Chondrocyte (in vitro differentiated cells): ENCODE results near the gene UTP4. TPM values are rescaled to one million over a fixed set of nuclear protein-coding genes. Genes with fewer than 3 reads are reported as not detected.
A peak's percentile ranks its signal among the peaks of the same experiment; 100 is the strongest.

Source experiments
- DNase-seq: peaks from one replicate; pipeline ENCODE4 v3.0.0; 2021; ENCODE audit warnings: mixed read lengths, low spot score
- H3K27ac Mint-ChIP-seq: one replicate; pipeline ENCODE4 v1.8.0; 2021; ENCODE audit warnings: mild to moderate bottlenecking, moderate library complexity, mixed read lengths; ENCODE audit not compliant: unreplicated experiment
- H3K27me3 Mint-ChIP-seq: 2 replicates; pipeline ENCODE4 v1.8.0; 2021; ENCODE audit warnings: low read depth, mixed read lengths
- H3K36me3 Mint-ChIP-seq: 2 replicates; pipeline ENCODE4 v1.8.0; 2021; ENCODE audit warnings: low read depth, mixed read lengths
- H3K4me1 Mint-ChIP-seq: 2 replicates; pipeline ENCODE4 v1.8.0; 2021; ENCODE audit warnings: low read depth, mild to moderate bottlenecking, mixed read lengths
- H3K4me3 Mint-ChIP-seq: one replicate; pipeline ENCODE4 v1.8.0; 2021; ENCODE audit warnings: mild to moderate bottlenecking, moderate library complexity, mixed read lengths; ENCODE audit not compliant: unreplicated experiment
- H3K9me3 Mint-ChIP-seq: 2 replicates; pipeline ENCODE4 v1.8.0; 2021; ENCODE audit warnings: low read depth, mixed read lengths
- total RNA-seq: library from RNA; stranded (reverse); gene quantifications from 3 replicates; pipeline ENCODE4 v1.2.1, GENCODE V29; 2021
- TF ChIP-seq, protein P1 (sequence below): fragments of 200-600 bp; sonication (generic); IDR thresholded peaks from 2 replicates; pipeline ENCODE4 v1.5.0; 2021; ENCODE audit warnings: antibody characterized with exemption, mild to moderate bottlenecking, moderate library complexity

The UTP4 gene
- total RNA-seq, 1 donor from 2014 or later: 37.2 TPM

DNA sequence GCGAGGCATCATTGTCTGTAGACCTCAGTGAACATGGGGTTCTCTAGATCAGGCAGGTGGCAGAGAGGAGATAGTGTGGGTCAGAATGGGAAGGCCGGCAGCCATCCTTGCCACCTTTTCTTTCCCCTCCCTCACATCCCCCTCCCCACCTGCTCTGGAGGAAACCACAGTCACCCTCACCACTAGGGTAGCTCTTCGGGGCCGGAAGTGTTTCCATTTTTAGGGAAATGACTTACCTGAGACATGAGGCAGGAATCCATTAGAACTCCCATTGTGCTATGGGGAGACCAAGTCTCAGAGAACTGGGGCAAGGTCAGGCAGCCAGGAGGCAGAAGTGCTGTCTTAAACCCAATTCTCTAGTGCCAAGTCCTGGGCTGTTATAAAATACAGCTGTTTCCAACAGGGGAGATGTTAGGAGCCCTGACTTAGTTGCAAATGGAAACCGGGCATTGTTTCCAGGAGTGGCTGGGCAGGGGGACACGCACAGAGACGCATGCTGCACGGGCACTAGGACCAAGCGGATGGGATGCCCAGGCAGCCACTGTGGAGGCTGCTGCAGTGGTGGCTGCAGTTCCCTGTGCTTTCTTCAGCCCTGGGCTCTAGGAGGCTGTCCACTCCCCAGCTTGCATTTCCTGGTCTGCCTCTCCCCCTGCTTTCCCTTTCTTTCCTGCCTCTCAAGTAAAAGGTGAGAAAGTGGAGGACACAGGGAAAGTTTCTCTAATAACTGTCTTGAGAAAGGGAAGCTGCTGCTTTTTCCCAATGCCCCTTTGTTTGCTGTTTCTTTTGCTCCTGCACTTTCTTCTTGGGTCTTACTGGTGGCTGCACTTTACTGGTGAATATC lies 24.2 kb upstream of the UTP4 start:
- H3K36me3 Mint-ChIP-seq: peaks cover 3% of the 10 kb centered on the region
- peaks cover 22% of the 10 kb centered on the region for H3K4me1 Mint-ChIP-seq
- peak; percentile 36 for DNase-seq
- TF ChIP-seq, protein P1, sequence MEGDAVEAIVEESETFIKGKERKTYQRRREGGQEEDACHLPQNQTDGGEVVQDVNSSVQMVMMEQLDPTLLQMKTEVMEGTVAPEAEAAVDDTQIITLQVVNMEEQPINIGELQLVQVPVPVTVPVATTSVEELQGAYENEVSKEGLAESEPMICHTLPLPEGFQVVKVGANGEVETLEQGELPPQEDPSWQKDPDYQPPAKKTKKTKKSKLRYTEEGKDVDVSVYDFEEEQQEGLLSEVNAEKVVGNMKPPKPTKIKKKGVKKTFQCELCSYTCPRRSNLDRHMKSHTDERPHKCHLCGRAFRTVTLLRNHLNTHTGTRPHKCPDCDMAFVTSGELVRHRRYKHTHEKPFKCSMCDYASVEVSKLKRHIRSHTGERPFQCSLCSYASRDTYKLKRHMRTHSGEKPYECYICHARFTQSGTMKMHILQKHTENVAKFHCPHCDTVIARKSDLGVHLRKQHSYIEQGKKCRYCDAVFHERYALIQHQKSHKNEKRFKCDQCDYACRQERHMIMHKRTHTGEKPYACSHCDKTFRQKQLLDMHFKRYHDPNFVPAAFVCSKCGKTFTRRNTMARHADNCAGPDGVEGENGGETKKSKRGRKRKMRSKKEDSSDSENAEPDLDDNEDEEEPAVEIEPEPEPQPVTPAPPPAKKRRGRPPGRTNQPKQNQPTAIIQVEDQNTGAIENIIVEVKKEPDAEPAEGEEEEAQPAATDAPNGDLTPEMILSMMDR: no peak
- H3K9me3 Mint-ChIP-seq: no peaks in the 10 kb centered on the region
- peak overlapping the region; percentile 45 for H3K4me3 Mint-ChIP-seq
- H3K27me3 Mint-ChIP-seq: no peaks in the 10 kb centered on the region
- no peak overlapping the region for H3K27ac Mint-ChIP-seq

DNA sequence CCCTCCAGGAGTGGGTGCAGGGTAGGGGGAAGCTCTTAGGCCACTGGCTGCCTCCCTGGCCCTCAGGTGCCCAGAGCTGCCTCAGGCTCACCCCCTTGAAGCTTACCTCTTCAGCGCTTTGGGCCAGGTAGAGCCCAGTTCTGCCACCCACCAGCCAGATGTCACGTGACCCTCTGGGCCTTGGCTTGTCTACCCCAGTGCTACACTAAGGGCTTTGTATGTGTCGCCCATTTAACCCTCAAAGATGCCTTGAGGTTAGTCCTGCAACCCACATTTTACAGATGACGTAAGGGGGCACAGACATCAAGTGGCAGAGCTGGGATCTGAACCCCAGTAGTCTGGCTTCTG lies 23.6 kb upstream of the UTP4 start:
- H3K4me1 Mint-ChIP-seq: peaks cover 22% of the 10 kb centered on the region
- H3K36me3 Mint-ChIP-seq: peaks cover 3% of the 10 kb centered on the region
- H3K27me3 Mint-ChIP-seq: no peaks in the 10 kb centered on the region
- no peaks in the 10 kb centered on the region for H3K9me3 Mint-ChIP-seq
- DNase-seq: peak; percentile 32
- TF ChIP-seq, protein P1: no peak
- H3K27ac Mint-ChIP-seq: no peak overlapping the region
- H3K4me3 Mint-ChIP-seq: no peak overlapping the region

DNA sequence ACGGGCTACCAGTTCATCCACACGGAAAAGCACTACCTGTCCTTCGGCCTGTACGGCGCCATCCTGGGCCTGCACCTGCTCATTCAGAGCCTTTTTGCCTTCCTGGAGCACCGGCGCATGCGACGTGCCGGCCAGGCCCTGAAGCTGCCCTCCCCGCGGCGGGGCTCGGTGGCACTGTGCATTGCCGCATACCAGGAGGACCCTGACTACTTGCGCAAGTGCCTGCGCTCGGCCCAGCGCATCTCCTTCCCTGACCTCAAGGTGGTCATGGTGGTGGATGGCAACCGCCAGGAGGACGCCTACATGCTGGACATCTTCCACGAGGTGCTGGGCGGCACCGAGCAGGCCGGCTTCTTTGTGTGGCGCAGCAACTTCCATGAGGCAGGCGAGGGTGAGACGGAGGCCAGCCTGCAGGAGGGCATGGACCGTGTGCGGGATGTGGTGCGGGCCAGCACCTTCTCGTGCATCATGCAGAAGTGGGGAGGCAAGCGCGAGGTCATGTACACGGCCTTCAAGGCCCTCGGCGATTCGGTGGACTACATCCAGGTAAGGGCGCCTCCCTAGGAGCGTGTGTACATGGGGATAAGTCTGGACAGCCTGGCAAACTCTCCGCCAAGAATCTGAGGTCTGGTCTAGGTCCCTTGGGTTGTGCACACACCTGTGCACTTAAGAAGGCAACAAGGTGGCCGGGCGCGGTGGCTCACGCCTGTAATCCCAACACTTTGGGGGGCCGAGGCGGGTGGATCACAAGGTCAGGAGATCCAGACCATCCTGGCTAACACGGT lies 22.8 kb upstream of the UTP4 start:
- H3K9me3 Mint-ChIP-seq: no peaks in the 10 kb centered on the region
- H3K4me3 Mint-ChIP-seq: no peak overlapping the region
- peaks cover 22% of the 10 kb centered on the region for H3K4me1 Mint-ChIP-seq
- H3K36me3 Mint-ChIP-seq: peaks cover 5% of the 10 kb centered on the region
- peak; percentile 87 for DNase-seq
- no peaks in the 10 kb centered on the region for H3K27me3 Mint-ChIP-seq
- H3K27ac Mint-ChIP-seq: no peak overlapping the region
- TF ChIP-seq, protein P1: no peak

DNA sequence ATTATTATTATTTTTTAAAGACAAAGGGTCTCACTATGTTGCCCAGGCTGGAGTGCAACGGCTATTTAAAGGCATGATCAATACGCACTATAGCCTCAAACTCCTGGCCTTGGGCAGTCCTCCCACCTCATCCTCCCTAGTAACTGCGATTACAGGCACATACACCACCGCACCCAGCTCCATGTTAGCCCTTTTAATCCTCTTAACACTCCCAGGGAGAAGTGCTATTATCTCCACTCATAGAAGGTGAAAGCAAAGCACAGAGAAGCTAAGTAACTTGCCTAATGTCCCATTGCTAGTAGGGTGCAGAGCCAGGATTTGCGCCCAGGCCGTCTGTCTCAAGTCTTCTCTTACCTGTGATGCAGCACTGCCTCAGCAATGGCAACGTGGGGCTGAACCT lies 22.0 kb upstream of the UTP4 start:
- Mint-ChIP-seq H3K4me1 (peaks cover 18% of the 10 kb centered on the region), H3K27ac (no peak overlapping the region), H3K27me3 (no peaks in the 10 kb centered on the region), H3K4me3 (no peak overlapping the region), H3K9me3 (no peaks in the 10 kb centered on the region), H3K36me3 (peaks cover 9% of the 10 kb centered on the region)
- peak; percentile 4 for DNase-seq
- TF ChIP-seq, protein P1: no peak

DNA sequence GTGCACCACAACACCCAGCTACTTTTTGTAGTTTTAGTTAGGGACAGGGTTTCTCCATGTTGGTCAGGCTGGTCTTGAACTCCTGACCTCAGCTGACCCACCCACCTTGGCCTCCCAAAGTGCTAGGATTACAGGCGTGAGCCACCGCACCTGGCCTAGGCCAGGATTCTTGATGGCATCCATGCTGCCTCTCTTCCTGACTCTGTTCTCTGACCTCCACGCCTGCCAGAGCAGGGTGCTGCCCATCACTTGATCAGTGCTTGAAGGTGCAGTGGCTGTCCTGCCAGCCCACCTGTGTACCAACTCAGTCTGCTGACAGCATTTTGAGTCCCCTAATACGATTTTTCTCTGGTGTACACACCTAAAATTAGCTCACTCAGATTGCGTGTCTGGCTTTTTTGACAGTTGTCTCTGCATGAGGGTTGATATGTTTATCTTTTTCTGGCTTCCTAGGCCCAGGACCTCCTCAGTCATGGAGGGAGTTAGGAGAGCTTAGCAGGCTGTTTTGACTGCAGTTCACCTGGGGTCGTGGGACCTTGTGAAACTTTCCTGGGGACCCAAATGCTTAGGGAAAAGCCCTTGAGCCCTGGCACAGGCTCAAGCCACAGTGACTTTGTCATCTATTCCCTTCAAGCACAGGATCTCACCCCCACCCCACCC lies 21.1 kb upstream of the UTP4 start:
- peak; percentile 49 for DNase-seq
- no peaks in the 10 kb centered on the region for H3K9me3 Mint-ChIP-seq
- peaks cover 9% of the 10 kb centered on the region for H3K36me3 Mint-ChIP-seq

More for the DNA sequence above, 21.1 kb upstream of the UTP4 start:
- TF ChIP-seq, protein P1: no peak
- Mint-ChIP-seq H3K4me3 (no peak overlapping the region), H3K4me1 (peaks cover 14% of the 10 kb centered on the region), H3K27ac (no peak overlapping the region), H3K27me3 (no peaks in the 10 kb centered on the region)
